Panc1 (cell line): ENCODE measurements around the gene DIMT1. TPM values are rescaled to one million over a fixed set of nuclear protein-coding genes. Genes with fewer than 3 reads are reported as not detected.

Source experiments
- ATAC-seq: fragments of 200-7000 bp; cut with Tn5 transposase; 2 replicates; pipeline ENCODE4 v1.9.1; 2020; ENCODE audit warnings: mild to moderate bottlenecking, moderate library complexity
- BruUV-seq: library from RNA; stranded (reverse); fragments of 400-500 nt; replicated peaks from 2 replicates; lab custom pipeline; 2021; lab: Mats Ljungman, UMichigan
- CTCF ChIA-PET: fragments of 300-600 bp; sonication (Branson Sonifier 250); formaldehyde crosslinking; loops from one replicate; lab custom pipeline; 2022; ENCODE audit warnings: antibody characterized with exemption; lab: Charles Lee
- POLR2A ChIA-PET: fragments of 300-600 bp; sonication (Branson Sonifier 250); formaldehyde crosslinking; loops from one replicate; lab custom pipeline; 2022; ENCODE audit warnings: antibody characterized with exemption; lab: Charles Lee
- DNase-seq: peaks from one replicate; pipeline ENCODE4 v3.0.0-alpha.2; 2010; ENCODE audit warnings: low read depth, low spot score
- H3K27ac ChIP-seq: 2 replicates; pipeline ENCODE4 v1.5.1; 2011; ENCODE audit warnings: mild to moderate bottlenecking, low read length, inconsistent platforms
- H3K27me3 ChIP-seq: fragments of 200-500 bp; sonication (Bioruptor generic); 2 replicates; pipeline ENCODE4 v1.6.0; 2014; ENCODE audit warnings: low read length, inconsistent platforms; ENCODE audit not compliant: control insufficient read depth, insufficient read depth
- H3K36me3 ChIP-seq: fragments of 200-500 bp; sonication (Bioruptor generic); 2 replicates; pipeline ENCODE4 v1.5.1; 2014; ENCODE audit warnings: inconsistent platforms, mild to moderate bottlenecking, low read length, moderate library complexity; ENCODE audit not compliant: control insufficient read depth, insufficient read depth
- H3K4me1 ChIP-seq: 2 replicates; pipeline ENCODE4 v1.5.1; 2011; ENCODE audit warnings: inconsistent platforms, mild to moderate bottlenecking, low read length, moderate library complexity; ENCODE audit not compliant: control insufficient read depth, insufficient read depth
- H3K4me3 ChIP-seq, 2 experiments: 2 replicates each; pipeline ENCODE4 v1.5.1; 2011 to 2012; ENCODE audit warnings: low read depth in 2 of 2, low read length in 2 of 2, mild to moderate bottlenecking in 2 of 2, inconsistent platforms in 1 of 2, moderate library complexity in 1 of 2
- H3K9me3 ChIP-seq: fragments of 200-500 bp; sonication (Bioruptor generic); 2 replicates; pipeline ENCODE4 v1.5.1; 2014; ENCODE audit warnings: low read depth, mild to moderate bottlenecking, inconsistent platforms, low read length, moderate library complexity; ENCODE audit not compliant: control insufficient read depth, insufficient read depth
- CTCF ChIP-seq: fragments of 450-650 bp; IDR thresholded peaks from 2 replicates; pipeline ENCODE4 v1.5.1; 2017; ENCODE audit warnings: mild to moderate bottlenecking
- POLR2AphosphoS5 ChIP-seq: IDR thresholded peaks from 2 replicates; pipeline ENCODE4 v1.6.1; 2012; ENCODE audit warnings: mild to moderate bottlenecking, low read depth, low read length, moderate library complexity
- REST ChIP-seq, 2 experiments: IDR thresholded peaks; 2 replicates each; pipeline ENCODE4 v1.6.1; 2011 to 2012; ENCODE audit warnings: low read depth in 2 of 2, control low read depth in 1 of 2, low read length in 1 of 2, mild to moderate bottlenecking in 1 of 2, moderate library complexity in 1 of 2; ENCODE audit not compliant: insufficient read depth in 1 of 2
- SIN3A ChIP-seq: IDR thresholded peaks from 2 replicates; pipeline ENCODE4 v1.6.1; 2012; ENCODE audit warnings: low read depth, mild to moderate bottlenecking, low read length, moderate library complexity, borderline replicate concordance; ENCODE audit not compliant: insufficient read depth
- TCF7L2 ChIP-seq: IDR thresholded peaks from 2 replicates; pipeline ENCODE4 v1.6.1; 2011; ENCODE audit warnings: mild to moderate bottlenecking, low read depth, low read length, inconsistent platforms
- in situ Hi-C: cut with HindIII; loops from 2 replicates; pipeline ENCODE4 v1.10.0; 2016; ENCODE audit warnings: low sequenced_read_pairs, low pct_unique_long_range_greater_than_20kb
- intact Hi-C: fragments of 100-400 bp; cut with micrococcal nuclease; formaldehyde crosslinking; loops from one replicate; pipeline ENCODE4 v1.10.0; 2022; ENCODE audit not compliant: unreplicated experiment
- total RNA-seq: library from RNA; stranded (reverse); gene quantifications from one replicate; pipeline ENCODE4 v1.2.1, GENCODE V29; 2021; ENCODE audit not compliant: unreplicated experiment

The DIMT1 gene
- total RNA-seq, 1 experiment from 2014 or later = 37.2 TPM

GRCh38 chr5:62362701-62363100 is 41.0 kb downstream of the DIMT1 start:
- H3K27ac ChIP-seq = no peak overlapping the region
- BruUV-seq = no TSS peak
- ChIA-PET POLR2A (no interaction called here), CTCF (no interaction called here)
- H3K27me3 ChIP-seq = no peaks in the 10 kb centered on the region
- no peaks in the 10 kb centered on the region for H3K9me3 ChIP-seq
- in situ Hi-C loops = no loop called here
- H3K4me1 ChIP-seq = no peaks in the 10 kb centered on the region
- DNase-seq (no peak), ATAC-seq (no peak)
- intact Hi-C loops = no loop called here
- TF ChIP-seq SIN3A = no peak
- TF ChIP-seq TCF7L2 = no peak
- no peak for TF ChIP-seq REST (IDR thresholded peaks at IDR 0.05; ENCODE audit: insufficient read depth in 1 of 2, low read depth in 2 of 2, low read length in 1 of 2)
- H3K4me3 ChIP-seq = no peak overlapping the region
- peaks cover 39% of the 10 kb centered on the region for H3K36me3 ChIP-seq

GRCh38 chr5:62354028-62354874 is 49.5 kb downstream of the DIMT1 start:
- Histone ChIP-seq H3K27ac (no peak overlapping the region), H3K4me3 (no peak overlapping the region), H3K36me3 (peaks cover 17% of the 10 kb centered on the region; the same call in 1 of the 2 replicates), H3K27me3 (no peaks in the 10 kb centered on the region), H3K4me1 (no peaks in the 10 kb centered on the region), H3K9me3 (no peaks in the 10 kb centered on the region)
- in situ Hi-C loops (no loop called here), intact Hi-C loops (no loop called here)
- CTCF ChIA-PET = no interaction called here
- DNase-seq = peak; percentile 17
- ATAC-seq = peak; percentile 76
- TF ChIP-seq POLR2AphosphoS5 (no peak), SIN3A (no peak), CTCF (peak; percentile 59; the same call in 1 of the 2 replicates), TCF7L2 (no peak), REST (IDR thresholded peaks at IDR 0.05; ENCODE audit: insufficient read depth in 1 of 2, low read depth in 2 of 2, low read length in 1 of 2) (no peak)
- POLR2A ChIA-PET = no interaction called here
- BruUV-seq = no TSS peak
